Heart left ventricle (tissue), 16 donors: ENCODE measurements around the gene CCSER1. TPM values are rescaled to one million over a fixed set of nuclear protein-coding genes. Genes with fewer than 3 reads are reported as not detected.
"Not testable (repeated sequence)": the region's sequence is repeated elsewhere in the genome, so short reads cannot be mapped to it uniquely, and the experiment has no call there.

Experiments
- ATAC-seq, 4 donors: fragments of 200-7000 bp; cut with Tn5 transposase; one replicate each; pipeline ENCODE4 v1.9.1; 2020 to 2022; ENCODE audit warnings: moderate library complexity in 4 of 4, mild to moderate bottlenecking in 3 of 4, moderate number of reproducible peaks in 1 of 4
- DNase-seq, 5 donors: peaks; one replicate each; pipeline ENCODE4 v3.0.0-alpha.2; 2020
- H3K27ac ChIP-seq, 12 donors: fragments of 200-600 bp; sonication (generic) in 4 of 12; one replicate each; pipeline versions ENCODE4 v1.5.0 to v1.8.0; 2016 to 2022; ENCODE audit warnings: mild to moderate bottlenecking in 2 of 12
- H3K27me3 ChIP-seq, 9 donors: fragments of 200-600 bp; sonication (generic) in 2 of 9; one replicate each; pipeline versions ENCODE4 v1.5.1 to v1.8.0; 2016 to 2022; ENCODE audit warnings: mild to moderate bottlenecking in 3 of 9
- H3K36me3 ChIP-seq, 9 donors: fragments of 200-600 bp; sonication (generic) in 2 of 9; one replicate each; pipeline versions ENCODE4 v1.5.0 to v1.8.0; 2018 to 2022; ENCODE audit warnings: mild to moderate bottlenecking in 2 of 9
- H3K4me1 ChIP-seq, 12 donors: fragments of 200-600 bp; sonication (generic) in 4 of 12; one replicate each; pipeline versions ENCODE4 v1.5.0 to v1.8.0; 2016 to 2022; ENCODE audit warnings: mild to moderate bottlenecking in 3 of 12
- H3K4me3 ChIP-seq, 12 donors: fragments of 200-600 bp; sonication (generic) in 4 of 12; one replicate each; pipeline versions ENCODE4 v1.5.0 to v1.8.0; 2017 to 2022; ENCODE audit warnings: mild to moderate bottlenecking in 9 of 12, moderate library complexity in 4 of 12
- H3K9me3 ChIP-seq, 12 donors: fragments of 200-600 bp; sonication (generic) in 4 of 12; one replicate each; pipeline versions ENCODE4 v1.5.0 to v1.8.0; 2016 to 2022; ENCODE audit warnings: mild to moderate bottlenecking in 1 of 12
- CTCF ChIP-seq, 12 donors: fragments of 200-600 bp; sonication (generic) in 4 of 12; IDR thresholded peaks; one replicate each; pipeline versions ENCODE4 v1.5.0 to v1.8.0; 2018 to 2022; ENCODE audit warnings: antibody characterized with exemption in 12 of 12, mild to moderate bottlenecking in 5 of 12
- POLR2A ChIP-seq, 2 donors: fragments of 450-650 bp; IDR thresholded peaks; one replicate each; pipeline ENCODE4 v1.6.1; 2017; ENCODE audit warnings: antibody characterized with exemption in 2 of 2, mild to moderate bottlenecking in 2 of 2, moderate library complexity in 2 of 2
- WGBS, 4 donors: extraction: QIAGEN DNeasy Blood & Tissue Kit in 2 of 4; methylation state at CpG; one replicate each; pipeline versions ENCODE4 v1.1.5 to v1.1.7; 2013 to 2018; 5-methylcytosine and 5-hydroxymethylcytosine counted together
- intact Hi-C, 10 donors: fragments of 100-400 bp; cut with DNase I; formaldehyde crosslinking; loops; one replicate each; pipeline versions ENCODE4 v1.11.1 to v1.14.2; 2022
- polyA plus RNA-seq, 2 donors: library from polyadenylated mRNA; stranded (reverse); fragments of 200-250 nt; gene quantifications; one replicate each; pipeline ENCODE4 v1.2.3, GENCODE V29; 2013
- total RNA-seq, 9 donors: library from RNA; depleted of rRNA in 2 of 9; stranded (reverse); fragments of >200 nt in 2 of 9; fragmentation: NEBNext Ultra II Directional in 3 of 9; extraction: Animal tissue kit (Norgen Biotek cat#: 25700) in 3 of 9; gene quantifications; one replicate each; pipeline versions ENCODE4 v1.1.0 to v1.2.4, GENCODE V29; 2016 to 2023
- donor health status: ischemic (EF 13 %, LVEDD 7.1; RV severe dilation, severe dysfunction).
- donor health status: healthy with polysubstance abuse.
- donor health status: DM: no; HTN: yes; CAD: no.
- donor health status: DM: no; HTN: no; CAD: no.
- donor health status: ischemic (EF 25% LVEDD 6.9; RV normal size, moderate dysfunction).
- donor health status: ischemic (EF 25% LVEDD 5.7; RV mildly dilated, moderate dysfunction).
- donor health status: healthy.
- donor health status: DM: yes; HTN: yes; CAD: no.
- donor health status: ischemic (EF 35%, LVEDD 5.7; RV mildly dilated, moderate dysfunction).
- donor health status: nonischemic (EF 11% LVEDD 7.7; RV severe dilation, severe dysfunction).
- donor health status: DM: yes; HTN: yes; CAD: no.
- donor health status: PGD.
- donor health status: ischemic (EF 29% LVEDD 5.4; RV normal size, mild dysfunction).
- donor health status: nonischemic (EF 23%, LVEDD 6.1; RV moderate dilation, normal function).

Gene CCSER1
- total and polyA plus RNA-seq, 11 donors = 2.5 to 15.8 (median 12.2) TPM

- H3K27ac ChIP-seq = no peak overlapping the region
- ATAC-seq = no peak
- 64 to 78% (median 72%) methylated on average over 1 of the region's 1 CpG for WGBS, 4 donors
- H3K27me3 ChIP-seq = no peaks in the 10 kb centered on the region
- no peak for TF ChIP-seq CTCF (IDR thresholded peaks at IDR 0.05)
- TF ChIP-seq POLR2A (IDR thresholded peaks at IDR 0.05) = no peak
- no peak for DNase-seq
- no peaks in the 10 kb centered on the region for H3K36me3 ChIP-seq
- H3K9me3 ChIP-seq = no peaks in the 10 kb centered on the region
- intact Hi-C loops = no loop called here
- no peak overlapping the region for H3K4me3 ChIP-seq
- H3K4me1 ChIP-seq = no peaks in the 10 kb centered on the region
These were observed 960.5 kb downstream of the CCSER1 start for GRCh38 chr4:91087743-91088142.

- H3K27ac ChIP-seq = no peak overlapping the region
- H3K4me1 ChIP-seq = no peaks in the 10 kb centered on the region
- 81 to 91% (median 85%) methylated on average over 3 of the region's 3 CpGs for WGBS, 4 donors
- no peak for DNase-seq
- no peaks in the 10 kb centered on the region for H3K9me3 ChIP-seq
- TF ChIP-seq POLR2A (IDR thresholded peaks at IDR 0.05) = no peak
- no peak for TF ChIP-seq CTCF (IDR thresholded peaks at IDR 0.05)
- H3K36me3 ChIP-seq = no peaks in the 10 kb centered on the region
- no peaks in the 10 kb centered on the region for H3K27me3 ChIP-seq
- no peak for ATAC-seq
- intact Hi-C loops = no loop called here
- no peak overlapping the region for H3K4me3 ChIP-seq
These were observed 962.0 kb downstream of the CCSER1 start for GRCh38 chr4:91089178-91089577.

GRCh38 chr4:91092398-91092980 is 965.3 kb downstream of the CCSER1 start:
- no peaks in the 10 kb centered on the region for H3K36me3 ChIP-seq
- no peak overlapping the region for H3K27ac ChIP-seq
- WGBS, 4 donors = 64 to 76% (median 70%) methylated on average over 2 of the region's 2 CpGs
- no peaks in the 10 kb centered on the region for H3K9me3 ChIP-seq
- ATAC-seq (no peak), DNase-seq (no peak)
- TF ChIP-seq POLR2A (IDR thresholded peaks at IDR 0.05) (no peak), CTCF (IDR thresholded peaks at IDR 0.05) (no peak)
- intact Hi-C loops = no loop called here
- H3K27me3 ChIP-seq = no peaks in the 10 kb centered on the region
- H3K4me3 ChIP-seq = no peak overlapping the region
- H3K4me1 ChIP-seq = no peaks in the 10 kb centered on the region

GRCh38 chr4:91094220-91094619 is 967.0 kb downstream of the CCSER1 start:
- H3K27ac ChIP-seq, H3K27me3 ChIP-seq, ATAC-seq, H3K4me1 ChIP-seq, H3K36me3 ChIP-seq, intact Hi-C loops, H3K9me3 ChIP-seq, DNase-seq, H3K4me3 ChIP-seq: not testable (repeated sequence)
- 87 to 93% (median 90%) methylated on average over 5 of the region's 5 CpGs for WGBS, 4 donors

- no peak for ATAC-seq
These were observed 972.5 kb downstream of the CCSER1 start for GRCh38 chr4:91099666-91100065.

More at GRCh38 chr4:91099666-91100065, 972.5 kb downstream of the CCSER1 start:
- H3K27me3 ChIP-seq = no peaks in the 10 kb centered on the region
- no peaks in the 10 kb centered on the region for H3K36me3 ChIP-seq
- intact Hi-C loops = loop anchor here in 1 of 10 donors (10.0 kb wide), 1 partner anchor 735 kb away; no protein-coding TSS in a partner anchor
- no peak overlapping the region for H3K4me3 ChIP-seq
- DNase-seq = no peak
- H3K27ac ChIP-seq = no peak overlapping the region
- TF ChIP-seq POLR2A (IDR thresholded peaks at IDR 0.05) = no peak
- TF ChIP-seq CTCF (IDR thresholded peaks at IDR 0.05) = no peak
- no peaks in the 10 kb centered on the region for H3K4me1 ChIP-seq
- peaks cover 0 to 16% (median 4%) of the 10 kb centered on the region in 12 donors for H3K9me3 ChIP-seq
